Activated CD8-positive, alpha-beta memory T cell treated with anti-CD3 and anti-CD28 coated beads, Interleukin-2, amount 50 U/mL, for 1 hour (primary cell): ENCODE measurements around the gene SETD2.
"Not testable (repeated sequence)": the region's sequence is repeated elsewhere in the genome, so short reads cannot be mapped to it uniquely, and the experiment has no call there.

ENCODE experiments used
- DNase-seq: peaks from one replicate; pipeline ENCODE4 v3.0.0-alpha.2; 2020; ENCODE audit errors: extremely low read depth

Gene SETD2

GRCh38 chr3:47152578-47152977 lies 11.3 kb downstream of the SETD2 start:
- DNase-seq = no peak

DNA sequence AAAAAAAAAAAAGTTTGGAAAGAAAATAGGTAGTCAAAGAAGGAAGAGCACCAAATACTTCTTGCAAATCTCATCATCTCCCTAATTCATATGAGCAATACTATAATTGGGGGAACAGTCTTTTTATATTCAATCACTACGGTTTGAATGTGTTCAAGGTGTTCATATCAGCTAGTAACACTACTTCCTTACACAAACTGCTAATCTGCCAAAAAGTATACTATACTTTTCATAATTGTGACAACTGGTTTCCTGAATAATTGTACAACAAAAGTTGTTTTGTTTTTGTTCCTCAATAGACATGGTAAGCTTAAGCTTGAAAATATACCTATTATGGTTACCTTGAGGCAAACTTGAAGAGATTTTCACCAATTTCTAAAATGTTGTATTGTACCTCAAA lies 12.1 kb downstream of the SETD2 start:
- no peak for DNase-seq

- no peak for DNase-seq
Measured at GRCh38 chr3:47149339-47149933, 14.5 kb downstream of the SETD2 start.

- DNase-seq = no peak
Measured at GRCh38 chr3:47145272-47145671, 18.6 kb downstream of the SETD2 start.

DNA sequence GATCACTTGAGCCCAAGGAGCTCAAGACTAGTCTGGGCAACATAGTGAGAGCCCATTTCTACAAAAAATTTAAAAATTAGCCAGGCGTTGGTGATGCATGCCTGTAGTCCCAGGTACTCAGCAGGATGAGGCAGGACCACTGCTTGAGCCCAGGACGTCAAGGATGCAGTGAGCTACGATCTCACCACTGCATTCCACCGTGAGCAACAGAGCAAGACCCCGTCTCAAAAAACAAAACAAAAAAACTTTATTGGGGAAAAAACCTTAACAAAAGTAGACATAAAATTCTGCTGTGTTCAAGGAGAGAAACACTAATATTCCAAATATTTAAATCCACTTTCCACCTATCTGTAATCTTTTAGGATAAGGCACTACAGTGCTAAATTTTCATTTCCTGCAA lies 20.8 kb downstream of the SETD2 start:
- DNase-seq = no peak

GRCh38 chr3:47142536-47142935 lies 21.4 kb downstream of the SETD2 start:
- not testable (repeated sequence) for DNase-seq

GRCh38 chr3:47140973-47141461 lies 22.9 kb downstream of the SETD2 start:
- not testable (repeated sequence) for DNase-seq

- not testable (repeated sequence) for DNase-seq
Measured at GRCh38 chr3:47140553-47140952, 23.4 kb downstream of the SETD2 start.

DNA sequence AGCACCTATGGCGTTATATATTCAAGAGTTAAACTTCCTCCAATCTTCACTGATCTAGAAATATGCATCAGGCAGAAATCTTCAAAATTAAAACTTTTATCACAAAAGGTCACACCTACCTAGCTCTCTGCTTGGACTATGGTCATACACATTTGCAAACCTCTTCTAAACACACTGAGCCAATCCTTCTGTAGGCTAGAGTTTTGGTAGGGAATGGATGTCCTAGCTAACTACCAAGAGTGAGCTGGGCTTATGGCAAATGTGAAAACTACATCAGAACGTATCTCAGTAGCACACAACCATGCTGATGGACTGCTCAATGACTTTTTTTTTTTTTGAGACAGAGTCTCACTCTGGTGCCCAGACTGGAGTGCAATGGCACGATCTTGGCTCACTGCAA lies 29.6 kb downstream of the SETD2 start:
- no peak for DNase-seq

- DNase-seq = no peak
Measured at GRCh38 chr3:47133641-47134040, 30.3 kb downstream of the SETD2 start.

DNA sequence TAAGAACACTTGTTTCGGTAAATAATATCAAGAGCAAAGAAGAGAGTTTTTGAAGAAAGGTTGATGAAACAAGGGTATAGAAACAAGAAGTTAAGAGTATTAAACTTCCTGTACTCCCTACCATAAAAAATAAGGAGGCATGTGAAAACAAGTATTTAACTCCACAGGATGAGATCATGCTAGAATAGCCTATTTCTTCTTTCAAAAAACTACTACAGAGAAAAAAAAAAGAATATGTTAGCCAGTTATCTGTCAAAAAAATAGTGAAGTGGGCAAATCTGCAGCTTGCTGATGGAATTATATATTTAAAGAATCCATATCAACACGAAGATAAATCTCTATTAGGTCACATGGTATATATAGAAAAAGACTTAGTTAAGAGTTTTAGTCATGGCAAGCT lies 33.4 kb downstream of the SETD2 start:
- DNase-seq = no peak

DNA sequence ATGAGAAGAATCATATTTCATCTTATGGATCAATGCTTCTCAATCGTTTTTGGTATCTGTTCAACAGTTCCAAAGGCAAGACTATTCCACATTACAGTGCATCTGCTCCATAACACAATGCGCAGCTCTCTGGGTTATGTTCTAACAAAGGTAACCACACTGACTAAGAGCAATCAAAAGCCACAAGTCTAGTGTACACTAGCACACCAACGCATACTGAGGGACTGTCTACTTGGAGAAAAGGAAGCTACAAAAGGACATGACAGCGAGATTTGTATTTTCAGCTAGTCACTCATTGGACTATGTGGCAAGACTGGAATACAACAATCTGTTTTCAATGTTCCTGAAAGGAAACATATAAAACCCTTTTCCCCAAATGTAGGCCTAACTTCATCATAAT lies 35.8 kb downstream of the SETD2 start:
- DNase-seq = no peak

- DNase-seq = no peak
Measured at GRCh38 chr3:47123857-47124256, 40.1 kb downstream of the SETD2 start.

GRCh38 chr3:47121409-47121808 lies 42.5 kb downstream of the SETD2 start:
- no peak for DNase-seq

- no peak for DNase-seq
Measured at GRCh38 chr3:47120138-47120537, 43.8 kb downstream of the SETD2 start.

- not testable (repeated sequence) for DNase-seq
Measured at GRCh38 chr3:47119387-47119786, 44.5 kb downstream of the SETD2 start.

- no peak for DNase-seq
Measured at GRCh38 chr3:47117807-47118364, 46.0 kb downstream of the SETD2 start.

DNA sequence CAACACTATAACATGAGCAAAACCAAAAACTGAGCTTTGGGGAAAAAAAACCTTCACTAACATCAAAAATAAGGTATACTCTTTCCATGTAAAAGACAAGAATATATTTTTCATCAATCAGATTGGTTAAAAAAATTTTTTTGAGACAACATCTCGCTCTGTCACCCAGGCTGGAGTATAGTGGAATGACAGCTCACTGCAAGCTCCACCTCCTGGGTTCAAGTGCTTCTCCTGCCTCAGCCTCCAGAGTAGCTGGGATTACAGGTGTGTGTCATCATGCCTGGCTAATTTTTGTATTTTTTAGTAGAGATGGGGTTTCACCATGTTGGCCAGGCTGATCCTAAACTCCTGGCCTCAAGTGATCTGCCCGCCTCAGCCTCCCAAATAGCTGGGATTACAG lies 48.4 kb downstream of the SETD2 start:
- DNase-seq = not testable (repeated sequence)

DNA sequence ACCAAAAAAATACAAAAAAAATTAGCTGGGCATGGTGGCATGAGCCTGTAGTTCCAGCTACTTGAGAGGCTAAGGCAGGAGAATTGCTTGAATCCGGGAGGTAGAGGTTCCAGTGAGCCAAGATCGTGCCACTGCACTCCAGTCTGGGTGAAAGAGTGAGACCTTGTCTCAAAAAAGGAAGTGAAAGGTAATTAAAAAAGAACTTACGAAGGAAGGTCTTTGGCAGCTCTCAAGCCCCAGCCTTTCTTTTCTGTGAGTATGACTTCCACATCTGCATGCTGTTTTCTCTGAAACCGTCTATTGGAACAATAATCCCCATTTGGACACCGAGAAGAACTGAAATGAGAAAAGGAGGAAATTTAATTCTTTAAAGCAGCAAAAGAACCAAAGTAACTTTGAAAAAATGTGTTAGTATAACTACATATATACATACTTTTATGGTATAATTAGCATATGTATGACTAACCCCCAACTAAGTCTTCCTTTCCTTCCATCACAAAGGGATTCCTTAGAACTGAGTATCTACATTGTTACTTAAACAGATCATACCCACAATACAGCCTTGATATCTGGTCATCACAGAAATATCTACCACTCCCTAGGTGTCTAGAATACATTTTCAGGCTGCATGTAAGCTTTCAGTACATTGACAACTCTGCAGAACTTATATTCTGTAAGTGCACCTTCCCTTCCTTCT lies 50.1 kb downstream of the SETD2 start:
- DNase-seq = no peak

GRCh38 chr3:47112997-47113396 lies 50.9 kb downstream of the SETD2 start:
- no peak for DNase-seq

GRCh38 chr3:47109393-47109792 lies 54.5 kb downstream of the SETD2 start:
- DNase-seq = no peak

DNA sequence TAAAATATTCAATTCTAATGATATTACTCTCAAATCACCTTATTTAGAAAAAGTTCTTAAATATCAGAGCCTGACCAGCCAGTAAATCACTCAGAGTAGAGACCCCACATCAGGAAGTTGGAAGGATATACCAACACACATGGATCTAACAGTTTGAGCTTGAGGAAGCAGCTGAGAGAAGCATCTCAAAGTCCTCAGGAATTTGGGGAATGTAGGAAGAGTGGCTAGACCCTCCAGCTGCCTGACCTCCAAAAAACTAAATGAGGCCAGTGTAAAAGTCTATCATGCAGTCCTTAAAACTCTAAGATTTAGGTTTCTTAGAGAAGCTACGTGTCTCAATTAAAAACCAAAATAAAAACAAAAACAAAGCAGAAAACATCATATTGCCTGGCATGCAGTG lies 55.4 kb downstream of the SETD2 start:
- DNase-seq = no peak

GRCh38 chr3:47104259-47104658 lies 59.7 kb downstream of the SETD2 start:
- DNase-seq = no peak
